ENCODE results near the gene PAFAH2.

GRCh38 chr1:25954282-25954938 is 43.5 kb downstream of the PAFAH2 start:
- TF ChIP-seq SP1 (IDR thresholded peaks at IDR 0.05; ENCODE audit: low read depth, low read length) (no peak), TAF1 (IDR thresholded peaks at IDR 0.05; ENCODE audit: low read depth, low read length) (no peak), CTCF (IDR thresholded peaks at IDR 0.05; ENCODE audit: control extremely low read depth in 1 of 3, insufficient read depth in 1 of 3, low read depth in 1 of 3, low read length in 3 of 3) (no peak), POLR2A (IDR thresholded peaks at IDR 0.05; ENCODE audit: control extremely low read depth in 1 of 2, low read depth in 2 of 2, low read length in 2 of 2) (no peak), GABPA (IDR thresholded peaks at IDR 0.05; ENCODE audit: borderline replicate concordance, insufficient read depth, low read length) (no peak), TAF7 (optimal IDR thresholded peaks at IDR 0.05; ENCODE audit: borderline replicate concordance, low read depth, low read length) (no peak), EGR1 (IDR thresholded peaks at IDR 0.05; ENCODE audit: borderline replicate concordance, low read depth, low read length) (no peak), ZNF274 (IDR thresholded peaks at IDR 0.05; ENCODE audit: borderline replicate concordance, extremely low read depth, low read length) (no peak), KDM1A (IDR thresholded peaks at IDR 0.05; ENCODE audit: borderline replicate concordance, low read length) (no peak), EZH2 (IDR thresholded peaks at IDR 0.05; ENCODE audit: low read depth, low read length, severe bottlenecking) (no peak), PHF8 (conservative IDR thresholded peaks at IDR 0.05; ENCODE audit: low read depth, low read length) (no peak)

Measured in H1 (cell line).